ENCODE data around the gene CAMTA1.

GRCh38 chr1:7108251-7108650 is 323.0 kb downstream of the CAMTA1 start:
- TF ChIP-seq CTCF (conservative IDR thresholded peaks at IDR 0.05; ENCODE audit: low read depth, low read length) = no peak
- no peak for TF ChIP-seq EZH2 (IDR thresholded peaks at IDR 0.05; ENCODE audit: borderline replicate concordance, low read depth, low read length, poor library complexity, severe bottlenecking)

All from A673 (cell line).